Stimulated activated CD4-positive, alpha-beta T cell treated with anti-CD3 and anti-CD28 coated beads, Interleukin-2, amount 100 ng/mL, for 48 hours (primary cell): ENCODE data around the gene VTN.

Source experiments
- DNase-seq, 2 donors: peaks; one replicate each; pipeline ENCODE4 v3.0.0-alpha.2; 2020

VTN gene

DNA sequence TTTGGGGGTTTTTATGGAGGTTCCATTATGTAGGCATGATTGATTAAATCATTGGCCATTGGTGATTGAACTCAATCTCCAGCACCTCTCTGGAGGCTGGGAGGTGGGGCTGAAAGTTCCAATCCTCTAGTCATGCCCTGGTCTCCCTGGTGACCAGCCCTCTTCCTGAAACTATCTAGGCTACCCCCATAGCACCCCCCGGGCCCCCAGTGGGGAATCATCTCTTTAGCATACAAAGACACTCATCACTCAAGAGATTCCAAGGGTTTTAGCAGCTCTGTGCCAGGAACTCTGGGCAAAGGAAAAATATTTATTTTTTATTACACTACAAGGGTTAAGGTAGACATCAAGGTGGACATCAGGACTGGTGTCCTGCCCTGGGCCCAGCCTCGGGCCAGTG lies 25.3 kb upstream of the VTN start:
- DNase-seq, result no peak

DNA sequence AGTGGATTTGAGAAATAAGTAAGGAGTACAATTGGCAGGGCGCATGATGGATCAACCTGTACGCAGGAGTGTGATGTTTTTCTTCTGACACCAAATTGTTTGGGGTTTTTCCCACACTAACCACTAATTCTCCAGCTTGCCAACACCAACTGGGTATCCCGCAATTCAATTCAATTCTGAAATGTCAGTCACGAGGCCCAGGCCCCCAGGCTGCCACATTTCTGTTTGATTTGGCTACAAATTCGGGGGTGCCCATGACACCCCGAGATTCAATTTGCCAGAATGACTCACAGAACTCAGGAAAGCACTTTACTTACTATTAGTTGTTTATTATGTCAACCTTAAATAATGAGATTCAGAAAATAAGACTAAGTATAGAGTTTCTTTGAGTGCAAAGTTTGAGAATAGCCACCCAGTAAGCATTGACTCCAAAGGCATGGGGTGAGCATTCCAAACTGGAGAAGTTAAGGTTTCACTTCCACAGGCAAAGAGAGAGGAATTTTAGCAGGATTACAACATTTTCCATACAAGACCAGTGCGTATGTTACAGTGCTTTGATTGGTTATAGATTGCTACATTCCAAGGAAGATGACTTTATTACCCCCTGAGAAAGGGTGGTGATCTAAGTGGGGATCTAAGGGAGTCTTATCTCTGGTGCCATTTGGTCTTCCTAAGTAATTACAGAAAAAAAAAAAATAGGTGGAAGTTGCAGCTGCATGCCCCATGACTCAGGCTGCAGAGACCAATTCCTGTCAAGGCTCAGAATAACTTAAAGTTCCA lies 24.4 kb upstream of the VTN start:
- DNase-seq, result no peak

DNA sequence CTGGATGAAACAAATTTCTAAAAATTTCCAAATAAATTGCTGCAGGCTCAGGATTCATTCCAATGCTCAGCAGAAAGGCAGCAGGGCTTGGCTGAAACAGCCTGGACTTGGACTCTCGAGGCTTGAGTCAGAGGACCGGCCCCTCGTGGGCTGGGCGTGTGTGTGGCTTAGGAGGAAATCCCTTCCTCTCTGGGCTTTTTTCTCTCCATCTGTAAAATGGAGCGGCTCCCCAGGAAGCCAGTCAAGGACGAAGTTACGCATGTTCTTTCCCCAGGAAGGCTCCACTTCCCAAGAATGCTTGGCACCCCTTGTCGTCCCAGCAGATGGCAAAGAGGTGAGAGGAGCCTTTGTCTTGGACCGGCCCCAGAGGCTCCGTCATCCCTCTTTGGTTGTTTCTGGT lies 22.4 kb upstream of the VTN start:
- DNase-seq, result no peak

DNA sequence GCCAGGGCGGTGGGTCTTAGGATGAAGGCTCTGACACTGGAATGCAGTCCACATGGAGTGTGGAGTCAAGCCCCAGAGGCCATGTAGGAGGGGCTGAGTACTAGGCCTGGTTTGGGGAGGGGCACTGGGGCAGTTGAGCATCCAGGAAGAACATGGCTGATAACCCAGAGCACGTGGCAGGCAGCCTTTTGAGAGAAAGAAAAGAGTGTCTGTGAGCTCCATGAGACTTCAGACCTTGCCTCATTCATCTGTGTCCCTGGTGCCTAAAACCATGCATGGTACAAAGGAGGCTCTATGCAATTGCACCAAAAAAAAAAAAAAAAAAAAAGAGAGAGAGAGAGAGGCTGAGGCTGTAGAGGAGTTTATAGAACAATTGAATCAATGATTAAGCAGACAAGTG lies 21.3 kb upstream of the VTN start:
- no peak for DNase-seq

DNA sequence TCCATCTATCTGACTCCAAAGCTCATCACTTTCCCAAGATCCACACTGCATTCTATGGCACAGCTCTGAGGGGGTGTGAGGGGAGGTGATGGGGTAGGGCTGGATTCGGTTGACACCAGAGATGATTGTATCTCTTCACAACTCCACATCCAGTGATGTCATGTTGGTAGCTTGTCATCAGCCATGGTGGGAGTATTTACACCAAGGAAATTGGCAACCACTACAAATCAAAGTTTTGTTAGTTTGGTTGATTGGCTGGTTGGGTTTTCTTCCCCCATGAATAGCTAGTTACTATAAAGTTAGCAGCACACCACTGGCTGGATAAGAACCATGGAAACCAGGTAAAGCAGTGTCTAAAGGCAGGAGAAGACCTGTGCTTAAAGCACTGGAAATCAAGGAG lies 20.9 kb upstream of the VTN start:
- DNase-seq, result no peak

DNA sequence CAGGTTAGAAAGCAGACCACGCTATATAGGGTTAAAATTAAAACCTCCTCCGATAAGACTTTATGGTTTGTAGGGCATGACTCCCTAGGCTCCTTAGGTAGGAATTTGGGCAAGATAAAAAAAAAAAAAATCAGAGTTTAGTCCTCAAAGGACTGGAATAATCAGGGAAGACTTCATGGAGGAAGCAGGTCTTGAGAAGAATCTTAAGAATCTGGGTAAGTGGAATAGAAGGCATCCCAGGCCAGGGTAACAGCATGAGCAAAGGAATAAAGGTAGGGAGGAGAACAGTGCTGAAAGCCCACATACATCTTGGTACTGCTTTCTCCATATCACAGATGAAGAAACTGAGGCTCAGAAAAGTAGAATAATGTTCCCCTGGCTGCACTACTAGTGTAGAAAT lies 20.5 kb upstream of the VTN start:
- no peak for DNase-seq

DNA sequence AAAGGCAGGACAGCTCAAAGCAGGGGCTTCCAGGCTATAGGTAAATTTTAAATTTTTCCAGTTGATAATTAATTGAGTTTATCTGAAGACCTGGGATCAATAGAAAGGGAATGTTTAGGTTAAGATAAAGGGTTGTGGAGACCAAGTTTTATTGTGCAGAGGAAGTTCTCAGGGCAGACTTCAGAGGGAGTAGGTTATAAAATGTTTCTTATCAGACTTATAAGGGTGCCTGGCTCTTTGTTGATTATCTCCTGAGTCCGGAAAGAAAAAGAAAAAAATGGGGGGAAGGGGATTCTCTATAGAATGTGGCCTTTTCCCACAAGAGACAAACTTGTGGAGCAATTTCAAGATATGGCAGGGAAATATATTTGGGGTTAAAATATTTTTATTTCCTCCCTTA lies 20.0 kb upstream of the VTN start:
- DNase-seq, result no peak

DNA sequence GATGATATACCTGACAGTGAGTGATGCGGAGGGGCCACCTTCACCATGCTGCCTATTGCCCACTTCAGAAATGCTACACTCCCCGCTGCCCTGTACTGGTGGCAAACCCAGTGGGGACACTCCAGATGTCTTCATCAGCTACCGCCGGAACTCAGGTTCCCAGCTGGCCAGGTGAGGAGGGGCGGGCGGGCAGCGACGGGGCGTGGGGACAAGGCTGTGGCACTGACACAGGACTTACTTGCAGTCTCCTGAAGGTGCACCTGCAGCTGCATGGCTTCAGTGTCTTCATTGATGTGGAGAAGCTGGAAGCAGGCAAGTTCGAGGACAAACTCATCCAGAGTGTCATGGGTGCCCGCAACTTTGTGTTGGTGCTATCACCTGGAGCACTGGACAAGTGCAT lies 18.0 kb upstream of the VTN start:
- DNase-seq, result no peak

DNA sequence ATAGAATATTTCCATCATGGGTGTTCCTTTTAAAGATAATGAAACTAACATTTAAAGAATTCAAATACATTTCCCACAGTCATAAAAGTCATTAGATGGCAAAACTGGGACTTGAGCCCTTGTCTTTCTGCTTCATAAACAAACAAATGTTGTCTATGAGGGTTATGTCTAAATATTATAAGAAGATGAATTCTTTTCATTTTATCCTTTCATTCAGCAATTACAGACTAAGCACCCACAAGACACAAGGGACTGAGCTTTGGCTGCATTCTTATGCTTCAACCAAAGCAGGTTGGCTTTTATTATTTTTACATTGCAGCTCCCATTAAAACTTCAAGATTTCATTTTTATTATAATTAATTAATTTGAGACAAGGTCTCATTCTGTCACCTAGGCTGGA lies 16.3 kb upstream of the VTN start:
- no peak for DNase-seq

DNA sequence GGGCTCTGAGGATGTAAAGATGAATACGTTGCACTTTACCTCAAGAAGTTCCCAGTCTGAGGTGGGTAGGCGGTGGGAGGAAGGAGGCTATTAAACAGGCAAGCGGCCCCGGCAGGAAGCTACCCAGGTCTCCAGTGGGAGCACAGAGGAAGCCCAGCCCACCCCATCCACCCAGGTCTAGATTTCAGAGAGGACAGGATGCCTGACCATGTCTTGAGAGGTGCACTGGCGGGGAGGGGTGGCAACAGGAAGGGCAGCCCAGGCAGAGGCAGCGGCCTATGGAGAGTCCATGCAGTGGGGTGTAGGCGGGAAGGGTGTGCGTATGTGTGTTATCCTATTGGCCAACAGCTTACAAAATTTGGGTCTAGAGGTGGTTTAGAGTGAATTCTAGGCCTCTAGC lies 15.3 kb upstream of the VTN start:
- DNase-seq, result no peak

DNA sequence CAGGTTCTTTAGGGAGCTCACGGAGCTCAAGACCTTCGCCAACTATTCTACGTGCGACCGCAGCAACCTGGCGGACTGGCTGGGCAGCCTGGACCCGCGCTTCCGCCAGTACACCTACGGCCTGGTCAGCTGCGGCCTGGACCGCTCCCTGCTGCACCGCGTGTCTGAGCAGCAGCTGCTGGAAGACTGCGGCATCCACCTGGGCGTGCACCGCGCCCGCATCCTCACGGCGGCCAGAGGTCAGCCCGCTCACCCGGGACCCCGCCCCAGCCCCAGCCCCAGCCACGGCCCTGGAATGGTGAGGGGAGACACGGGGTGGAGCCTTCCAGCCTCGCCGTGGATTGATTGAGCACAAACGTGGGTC lies 14.9 kb upstream of the VTN start:
- DNase-seq, result no peak

DNA sequence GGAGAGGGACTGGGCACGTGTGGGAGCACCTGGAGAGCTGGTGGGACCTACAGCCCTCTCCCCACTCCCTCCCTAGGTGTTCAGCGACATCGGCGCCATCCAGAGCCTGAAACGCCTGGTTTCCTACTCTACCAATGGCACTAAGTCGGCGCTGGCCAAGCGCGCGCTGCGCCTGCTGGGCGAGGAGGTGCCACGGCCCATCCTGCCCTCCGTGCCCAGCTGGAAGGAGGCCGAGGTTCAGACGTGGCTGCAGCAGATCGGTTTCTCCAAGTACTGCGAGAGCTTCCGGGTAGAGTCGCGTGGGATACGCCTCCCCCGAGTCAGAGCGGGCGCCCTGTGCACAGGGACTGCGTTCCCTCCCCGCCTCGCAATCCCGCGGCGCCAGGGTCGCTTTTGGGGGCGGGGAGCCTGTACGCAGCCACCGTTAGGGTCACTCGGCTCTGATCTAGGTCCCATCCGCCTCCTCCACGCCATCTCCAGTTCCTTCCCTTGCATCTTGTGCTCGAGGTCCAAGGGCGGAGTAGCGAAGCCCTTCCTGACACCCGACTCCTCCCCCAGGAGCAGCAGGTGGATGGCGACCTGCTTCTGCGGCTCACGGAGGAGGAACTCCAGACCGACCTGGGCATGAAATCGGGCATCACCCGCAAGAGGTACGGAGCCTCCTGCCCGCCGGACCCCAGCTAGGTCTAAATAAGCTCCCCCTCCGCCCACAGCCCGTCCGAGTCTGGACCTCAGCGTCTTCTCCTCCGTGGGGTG lies 14.4 kb upstream of the VTN start:
- DNase-seq, result peak; percentile 47 to 56

DNA sequence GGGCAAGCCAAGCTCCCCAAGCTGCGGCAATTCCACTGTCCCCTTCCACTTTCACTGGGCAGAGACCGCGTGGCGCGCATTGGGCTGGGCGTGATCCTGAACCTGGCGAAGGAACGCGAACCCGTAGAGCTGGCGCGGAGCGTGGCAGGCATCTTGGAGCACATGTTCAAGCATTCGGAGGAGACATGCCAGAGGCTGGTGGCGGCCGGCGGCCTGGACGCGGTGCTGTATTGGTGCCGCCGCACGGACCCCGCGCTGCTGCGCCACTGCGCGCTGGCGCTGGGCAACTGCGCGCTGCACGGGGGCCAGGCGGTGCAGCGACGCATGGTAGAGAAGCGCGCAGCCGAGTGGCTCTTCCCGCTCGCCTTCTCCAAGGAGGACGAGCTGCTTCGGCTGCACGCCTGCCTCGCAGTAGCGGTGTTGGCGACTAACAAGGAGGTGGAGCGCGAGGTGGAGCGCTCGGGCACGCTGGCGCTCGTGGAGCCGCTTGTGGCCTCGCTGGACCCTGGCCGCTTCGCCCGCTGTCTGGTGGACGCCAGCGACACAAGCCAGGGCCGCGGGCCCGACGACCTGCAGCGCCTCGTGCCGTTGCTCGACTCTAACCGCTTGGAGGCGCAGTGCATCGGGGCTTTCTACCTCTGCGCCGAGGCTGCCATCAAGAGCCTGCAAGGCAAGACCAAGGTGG lies 11.2 kb upstream of the VTN start:
- peak in 1 of 2 donors; percentile 29 for DNase-seq

DNA sequence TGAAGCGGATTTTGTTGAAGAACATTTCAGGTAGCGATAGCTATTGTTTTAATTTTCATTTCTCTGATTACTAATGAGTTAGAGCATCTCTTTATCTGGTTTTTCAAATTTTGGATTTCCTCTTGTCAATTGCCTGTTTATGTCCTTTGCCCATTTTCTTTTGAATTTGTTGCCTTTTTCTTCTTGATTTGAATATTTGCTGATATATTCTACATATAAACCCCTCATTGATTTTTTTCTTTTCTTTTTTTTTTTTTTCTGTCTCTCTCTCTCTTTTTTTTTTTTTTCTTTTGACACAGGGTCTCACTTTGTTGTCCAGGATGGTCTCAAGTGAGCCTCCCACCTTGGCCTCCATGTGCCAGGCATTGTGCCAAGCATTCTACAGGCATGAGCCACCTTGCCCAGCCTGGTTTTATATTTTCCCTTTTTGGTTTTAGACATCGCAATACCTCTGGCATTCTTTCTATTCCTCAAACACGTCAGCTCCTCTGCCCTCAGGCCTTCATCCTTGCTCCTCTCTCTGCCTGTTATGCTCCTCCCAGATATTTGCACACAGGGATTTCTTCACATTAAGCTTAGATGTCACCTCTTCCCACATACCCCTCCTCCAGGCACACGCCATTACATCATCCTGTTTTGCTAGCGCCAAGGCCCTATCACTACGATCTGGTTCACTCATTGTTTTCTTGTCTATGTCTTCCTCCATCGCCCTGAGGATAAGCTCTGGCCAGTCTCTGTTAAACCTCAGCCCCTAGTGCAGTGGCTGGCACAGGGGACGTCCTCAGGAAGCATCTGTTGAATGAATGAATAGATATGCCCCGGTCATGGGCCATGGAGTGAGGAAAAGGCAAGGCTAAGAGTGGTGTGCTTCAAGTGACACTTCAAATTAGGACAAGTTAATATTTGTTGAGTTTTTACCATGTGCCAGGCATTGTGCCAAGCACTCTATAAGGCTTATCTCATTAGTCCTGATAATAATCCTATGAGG lies 10.0 kb upstream of the VTN start:
- no peak for DNase-seq

DNA sequence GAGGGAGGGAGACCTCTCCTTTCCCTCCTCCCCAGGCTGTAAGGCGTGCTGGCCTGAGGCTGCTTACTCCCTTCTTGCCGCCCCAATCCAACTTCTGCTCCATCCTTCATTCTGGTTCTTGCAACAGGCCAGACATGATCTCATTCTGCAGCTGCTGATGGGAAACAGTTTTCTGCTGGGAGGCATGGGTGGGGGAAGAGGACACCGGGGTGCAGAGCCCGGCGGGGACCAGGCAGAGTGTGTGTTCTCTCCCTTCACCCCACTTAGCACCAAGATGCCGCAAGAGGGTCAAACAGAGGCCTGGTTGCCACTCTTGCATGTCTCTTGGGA lies 2.8 kb upstream of the VTN start:
- no peak for DNase-seq

DNA sequence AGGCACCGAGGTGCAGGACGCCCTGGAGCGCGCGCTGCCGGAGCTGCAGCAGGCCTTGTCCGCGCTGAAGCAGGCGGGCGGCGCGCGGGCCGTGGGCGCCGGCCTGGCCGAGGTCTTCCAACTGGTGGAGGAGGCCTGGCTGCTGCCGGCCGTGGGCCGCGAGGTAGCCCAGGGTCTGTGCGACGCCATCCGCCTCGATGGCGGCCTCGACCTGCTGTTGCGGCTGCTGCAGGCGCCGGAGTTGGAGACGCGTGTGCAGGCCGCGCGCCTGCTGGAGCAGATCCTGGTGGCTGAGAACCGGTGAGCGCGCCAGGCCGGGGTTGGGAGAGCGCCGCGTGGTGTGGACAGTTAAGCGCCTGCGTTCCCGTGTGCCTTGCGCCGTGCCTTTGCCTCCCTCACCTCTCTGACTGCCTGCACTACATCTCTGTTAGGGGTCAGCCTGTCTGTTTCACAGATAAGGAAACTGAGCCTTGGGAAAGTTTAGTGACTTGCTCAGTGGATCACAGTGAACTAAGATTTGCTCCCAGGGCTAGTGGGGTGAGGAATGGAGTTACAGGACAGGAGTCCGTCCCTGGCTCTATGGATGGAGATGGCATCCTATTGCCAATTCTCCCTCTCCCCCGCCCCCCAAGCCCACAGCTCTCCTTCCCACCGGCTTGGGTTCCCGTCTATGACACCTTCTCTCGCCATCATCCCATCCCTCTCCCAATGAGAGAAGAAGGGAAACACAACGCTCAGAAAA lies 2.3 kb upstream of the VTN start:
- DNase-seq, result peak in 1 of 2 donors; percentile 12

DNA sequence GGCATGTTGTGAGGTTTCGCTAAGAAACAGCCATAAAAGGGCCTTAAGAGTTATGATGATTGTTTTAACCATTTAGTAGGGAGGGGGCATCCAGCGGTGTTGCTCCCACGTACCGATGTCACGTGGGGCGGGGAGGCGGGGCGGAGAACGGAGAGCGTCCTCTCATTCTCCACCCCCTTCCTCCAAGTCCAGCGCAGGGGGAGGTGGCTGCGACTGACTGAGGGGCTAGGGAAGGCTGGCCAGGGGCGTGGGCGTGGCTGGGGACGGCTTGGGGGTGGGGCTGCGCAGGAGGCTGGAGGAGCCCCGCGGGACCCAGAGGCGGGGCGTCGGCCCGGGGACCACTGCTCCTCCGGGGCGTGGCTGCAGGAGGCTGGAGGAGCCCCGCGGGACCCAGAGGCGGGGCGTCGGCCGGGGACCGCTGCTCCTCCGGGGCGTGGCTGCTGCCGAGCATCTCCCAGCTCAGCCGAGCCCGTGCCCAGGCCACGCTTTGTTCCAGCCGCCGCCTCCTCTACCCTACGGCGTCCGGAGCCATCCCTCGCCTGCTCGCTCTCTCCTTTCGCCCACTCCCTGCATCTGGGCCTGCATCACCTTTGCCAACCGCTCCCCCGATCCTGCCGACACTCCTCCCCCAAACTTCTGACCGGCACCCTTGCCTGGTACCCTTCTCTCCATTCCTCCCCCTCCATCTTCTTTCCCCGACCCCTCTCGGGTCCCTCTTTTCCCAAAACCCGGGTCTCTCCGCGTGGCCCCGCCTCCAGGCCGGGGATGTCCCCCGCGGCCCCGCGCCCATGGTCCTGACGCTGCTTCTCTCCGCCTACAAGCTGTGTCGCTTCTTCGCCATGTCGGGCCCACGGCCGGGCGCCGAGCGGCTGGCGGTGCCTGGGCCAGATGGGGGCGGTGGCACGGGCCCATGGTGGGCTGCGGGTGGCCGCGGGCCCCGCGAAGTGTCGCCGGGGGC lies 1.4 kb upstream of the VTN start, which contains the start of gene SARM1:
Gene SARM1 (plus strand): TSS at position 450 of the 958 bp plus-strand sequence. CDS start 339 bp downstream, at position 789.
- peak; percentile 82 to 83 for DNase-seq

DNA sequence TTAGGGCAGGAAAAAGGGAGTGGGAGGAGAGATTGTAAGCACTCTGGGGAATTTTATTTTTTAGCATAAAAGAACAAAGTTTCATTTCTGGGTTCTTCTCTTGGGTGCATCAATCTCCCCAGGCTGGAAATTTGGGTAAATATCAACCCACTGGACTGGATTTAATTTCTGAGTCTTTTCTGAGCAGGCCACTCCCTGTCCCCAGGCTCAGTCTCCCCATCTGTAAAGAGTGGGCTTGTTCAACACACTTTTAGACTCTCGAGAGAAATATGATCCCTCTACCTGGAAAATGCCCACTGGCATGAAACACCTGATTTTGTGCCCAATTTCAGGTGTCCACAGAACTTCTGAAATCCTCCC lies 617 bp upstream of the VTN start:
- no peak for DNase-seq

DNA sequence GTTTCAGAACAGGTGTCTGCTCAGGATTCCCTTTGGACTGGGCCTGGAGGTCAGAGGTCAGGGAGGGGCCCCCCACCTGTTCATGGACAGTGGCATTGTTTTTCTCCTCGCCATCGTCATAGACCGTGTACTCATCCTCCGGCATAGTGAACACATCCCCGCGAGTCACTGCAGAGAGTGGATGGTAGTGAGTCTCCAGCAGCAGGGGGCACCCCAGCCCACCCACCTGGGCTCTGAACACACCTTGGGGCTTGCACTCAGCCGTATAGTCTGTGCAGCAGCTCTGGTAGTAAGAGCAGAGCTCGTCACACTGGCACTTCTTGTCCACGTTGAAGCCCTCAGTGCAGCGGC lies 448 bp downstream of the VTN start:
- DNase-seq, result no peak

DNA sequence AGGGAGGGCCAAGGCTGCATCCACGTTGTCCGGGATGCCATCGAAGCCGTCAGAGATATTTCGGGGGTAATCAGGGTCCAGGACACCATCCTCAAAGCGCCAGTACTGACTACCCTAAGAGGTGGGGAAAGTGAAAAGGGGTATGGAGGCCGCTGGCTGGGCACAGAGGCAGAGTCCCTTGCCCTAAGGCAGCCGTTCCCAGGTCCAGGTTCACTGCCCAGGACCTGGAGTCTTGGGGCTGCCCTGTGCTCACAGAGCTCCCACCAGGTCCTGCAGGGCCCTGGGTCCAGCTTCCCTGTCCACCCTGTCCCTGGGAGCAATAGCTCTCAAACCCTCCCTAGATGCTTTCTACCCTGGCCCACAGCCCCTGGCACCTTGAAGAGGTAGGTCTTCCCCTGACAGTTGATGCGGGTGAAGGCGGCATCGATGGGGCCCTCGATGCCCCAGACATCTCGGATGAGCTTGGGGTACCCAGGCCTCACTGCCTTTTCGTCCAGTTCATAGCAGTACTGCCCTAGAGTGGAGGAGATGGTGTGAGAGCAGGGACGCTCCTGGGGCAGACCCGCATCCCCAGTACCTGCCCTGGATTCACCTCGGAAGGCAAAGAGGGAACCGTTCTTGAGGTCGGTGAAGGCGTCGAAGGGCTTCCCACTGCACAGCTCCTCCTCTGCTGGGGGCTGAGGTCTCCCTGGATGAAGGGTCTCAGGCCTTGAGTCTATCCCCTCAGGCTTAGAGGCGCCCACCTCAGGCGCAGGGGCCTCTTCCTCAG lies 1.0 kb downstream of the VTN start:
- no peak for DNase-seq
